NT2/D1 (cell line): ENCODE measurements around the gene EPB41L4A.
"Not testable (repeated sequence)": the region's sequence is repeated elsewhere in the genome, so short reads cannot be mapped to it uniquely, and the experiment has no call there.

Experiments used
- DNase-seq: peaks from one replicate; pipeline ENCODE4 v3.0.0-alpha.2; 2011; ENCODE audit warnings: low read depth, low spot score
- H3K27me3 ChIP-seq: 2 replicates; pipeline ENCODE4 v1.6.0; 2011; ENCODE audit warnings: mild to moderate bottlenecking; ENCODE audit not compliant: insufficient read length, insufficient read depth
- H3K36me3 ChIP-seq: 2 replicates; pipeline ENCODE4 v1.6.1; 2011; ENCODE audit warnings: mild to moderate bottlenecking, low read length, mixed read lengths; ENCODE audit not compliant: insufficient read depth, insufficient read length
- H3K4me1 ChIP-seq: 2 replicates; pipeline ENCODE4 v1.5.1; 2011; ENCODE audit not compliant: insufficient read depth, insufficient read length
- H3K4me3 ChIP-seq: 2 replicates; pipeline ENCODE4 v1.5.1; 2011; ENCODE audit warnings: low read depth; ENCODE audit not compliant: insufficient read length
- H3K9ac ChIP-seq: 2 replicates; pipeline ENCODE4 v1.6.0; 2011; ENCODE audit warnings: low read depth; ENCODE audit not compliant: insufficient read length
- H3K9me3 ChIP-seq: 2 replicates; pipeline ENCODE4 v1.5.1; 2011; ENCODE audit warnings: mild to moderate bottlenecking, low read length; ENCODE audit not compliant: insufficient read depth
- SUZ12 ChIP-seq: IDR thresholded peaks from 2 replicates; pipeline ENCODE4 v1.6.1; 2011; ENCODE audit not compliant: insufficient read length, insufficient read depth; ENCODE audit errors: extremely low read depth
- YY1 ChIP-seq: IDR thresholded peaks from 2 replicates; pipeline ENCODE4 v1.6.1; 2011; ENCODE audit not compliant: insufficient read length, insufficient read depth
- ZNF274 ChIP-seq: IDR thresholded peaks from 2 replicates; pipeline ENCODE4 v1.6.1; 2011; ENCODE audit warnings: mild to moderate bottlenecking, low read depth, low read length

Gene EPB41L4A

DNA sequence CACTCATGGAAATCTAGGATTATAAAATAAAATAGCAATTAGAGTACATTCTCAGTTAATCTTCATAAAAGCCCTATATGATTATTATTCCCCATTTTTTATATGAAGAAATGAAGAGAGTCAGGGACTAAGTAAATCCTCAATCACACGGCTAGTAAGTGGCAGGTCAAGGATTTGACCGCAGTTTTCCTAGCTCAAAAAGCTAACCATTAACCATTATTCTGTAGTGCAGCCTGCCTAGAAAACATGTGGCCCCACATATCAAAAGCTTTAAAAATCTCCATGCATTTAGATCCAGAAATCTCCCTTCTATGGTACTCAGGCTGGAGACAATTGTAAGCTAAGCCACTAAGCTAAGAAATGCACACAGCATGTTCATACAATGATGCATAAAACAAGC is 21.4 kb downstream of the EPB41L4A start:
- H3K9me3 ChIP-seq: no peaks in the 10 kb centered on the region
- H3K27me3 ChIP-seq: no peaks in the 10 kb centered on the region
- no peaks in the 10 kb centered on the region for H3K4me1 ChIP-seq
- DNase-seq: no peak
- H3K4me3 ChIP-seq: no peak overlapping the region
- TF ChIP-seq SUZ12 (no peak), ZNF274 (no peak), YY1 (no peak)
- H3K9ac ChIP-seq: no peak overlapping the region
- no peaks in the 10 kb centered on the region for H3K36me3 ChIP-seq

GRCh38 chr5:112396430-112396829 is 22.6 kb downstream of the EPB41L4A start:
- Histone ChIP-seq H3K27me3 (no peaks in the 10 kb centered on the region), H3K9me3 (no peaks in the 10 kb centered on the region), H3K4me1 (no peaks in the 10 kb centered on the region), H3K36me3 (no peaks in the 10 kb centered on the region), H3K9ac (no peak overlapping the region), H3K4me3 (no peak overlapping the region)
- TF ChIP-seq YY1 (no peak), SUZ12 (no peak), ZNF274 (no peak)
- DNase-seq: no peak

DNA sequence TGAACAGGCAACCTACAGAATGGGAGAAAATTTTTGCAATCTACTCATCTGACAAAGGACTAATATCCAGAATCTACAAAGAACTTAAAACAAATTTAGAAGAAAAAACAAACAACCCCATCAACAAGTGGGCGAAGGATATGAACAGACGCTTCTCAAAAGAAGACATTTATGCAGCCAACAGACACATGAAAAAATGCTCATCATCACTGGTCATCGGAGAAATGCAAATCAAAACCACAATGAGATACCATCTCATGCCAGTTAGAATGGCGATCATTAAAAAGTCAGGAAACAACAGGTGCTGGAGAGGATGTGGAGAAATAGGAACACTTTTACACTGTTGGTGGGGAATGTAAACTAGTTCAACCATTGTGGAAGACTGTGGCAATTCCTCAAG is 23.8 kb downstream of the EPB41L4A start:
- H3K9me3 ChIP-seq, H3K27me3 ChIP-seq, H3K36me3 ChIP-seq, DNase-seq, H3K4me1 ChIP-seq, H3K9ac ChIP-seq, H3K4me3 ChIP-seq: not testable (repeated sequence)

DNA sequence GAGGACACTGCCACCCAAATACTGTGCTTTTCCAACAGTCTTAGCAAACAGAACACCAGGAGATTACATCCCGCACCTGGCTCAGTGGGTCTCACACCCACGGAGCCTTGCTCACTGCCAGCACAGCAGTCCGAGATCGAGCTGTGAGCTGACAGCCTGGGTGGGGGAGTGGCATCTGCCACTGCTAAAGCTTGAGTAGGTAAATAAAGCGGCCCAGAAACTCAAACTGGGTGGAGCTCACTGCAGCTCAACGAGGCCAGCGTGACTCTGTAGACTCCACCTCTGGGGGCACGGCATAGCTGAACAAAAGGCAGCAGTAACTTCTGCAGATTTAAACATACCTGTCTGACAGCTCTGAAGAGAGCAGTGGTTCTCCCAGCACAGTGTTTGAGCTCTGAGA is 28.8 kb downstream of the EPB41L4A start:
- no peaks in the 10 kb centered on the region for H3K4me1 ChIP-seq
- TF ChIP-seq ZNF274: no peak
- TF ChIP-seq SUZ12: no peak
- TF ChIP-seq YY1: no peak
- no peaks in the 10 kb centered on the region for H3K9me3 ChIP-seq
- no peak overlapping the region for H3K4me3 ChIP-seq
- no peaks in the 10 kb centered on the region for H3K27me3 ChIP-seq
- H3K36me3 ChIP-seq: no peaks in the 10 kb centered on the region
- no peak overlapping the region for H3K9ac ChIP-seq
- no peak for DNase-seq

DNA sequence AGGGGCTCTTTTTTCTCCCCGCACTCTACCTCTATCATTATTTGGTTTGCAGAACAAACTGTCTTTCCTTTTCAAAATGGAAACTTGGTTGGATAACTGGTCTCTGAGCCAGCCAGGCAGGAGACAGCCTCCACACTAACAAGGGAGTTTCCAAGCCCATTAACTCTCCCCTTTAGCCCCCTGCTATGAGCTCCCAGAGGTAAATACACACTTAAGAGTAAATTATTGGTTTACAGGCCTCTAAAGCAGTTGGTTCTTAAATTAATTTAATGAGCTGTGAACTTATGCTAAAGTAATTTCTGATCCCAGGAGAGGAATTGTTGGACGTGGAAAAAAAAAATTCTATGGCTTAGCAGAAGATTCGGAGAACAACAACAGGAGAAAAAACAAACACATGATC is 30.3 kb downstream of the EPB41L4A start:
- no peak for TF ChIP-seq YY1
- Histone ChIP-seq H3K9ac (no peak overlapping the region), H3K36me3 (no peaks in the 10 kb centered on the region), H3K4me3 (no peak overlapping the region), H3K4me1 (no peaks in the 10 kb centered on the region), H3K9me3 (no peaks in the 10 kb centered on the region), H3K27me3 (no peaks in the 10 kb centered on the region)
- no peak for DNase-seq

GRCh38 chr5:112388074-112388473 is 31.0 kb downstream of the EPB41L4A start:
- no peaks in the 10 kb centered on the region for H3K4me1 ChIP-seq
- no peak overlapping the region for H3K4me3 ChIP-seq
- H3K36me3 ChIP-seq: no peaks in the 10 kb centered on the region
- H3K9me3 ChIP-seq: no peaks in the 10 kb centered on the region
- no peak overlapping the region for H3K9ac ChIP-seq
- H3K27me3 ChIP-seq: no peaks in the 10 kb centered on the region
- DNase-seq: no peak
- no peak for TF ChIP-seq SUZ12
- no peak for TF ChIP-seq YY1
- TF ChIP-seq ZNF274: no peak

DNA sequence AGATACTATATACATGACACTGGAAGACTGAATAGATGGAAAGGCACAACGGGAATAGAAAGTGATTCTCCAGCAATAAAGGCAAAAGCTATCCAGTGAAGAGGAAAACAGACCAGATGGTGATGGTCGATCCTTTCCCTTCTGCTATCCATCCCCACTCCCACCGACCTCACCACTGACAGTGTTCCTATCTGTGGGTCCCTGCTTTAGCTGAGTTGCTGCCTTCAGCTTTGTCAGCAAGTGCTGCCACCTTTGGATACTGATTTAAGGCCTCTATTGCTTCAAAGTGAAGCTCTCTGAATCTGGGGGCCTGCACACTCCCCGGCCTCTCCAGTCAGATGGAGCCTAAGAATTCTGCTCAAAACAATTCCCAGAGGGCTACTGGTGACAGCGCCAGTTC is 32.3 kb downstream of the EPB41L4A start:
- no peak overlapping the region for H3K9ac ChIP-seq
- no peaks in the 10 kb centered on the region for H3K36me3 ChIP-seq
- H3K9me3 ChIP-seq: no peaks in the 10 kb centered on the region
- H3K4me1 ChIP-seq: no peaks in the 10 kb centered on the region
- H3K27me3 ChIP-seq: no peaks in the 10 kb centered on the region
- no peak overlapping the region for H3K4me3 ChIP-seq
- TF ChIP-seq ZNF274 (no peak), YY1 (no peak), SUZ12 (no peak)
- DNase-seq: no peak

DNA sequence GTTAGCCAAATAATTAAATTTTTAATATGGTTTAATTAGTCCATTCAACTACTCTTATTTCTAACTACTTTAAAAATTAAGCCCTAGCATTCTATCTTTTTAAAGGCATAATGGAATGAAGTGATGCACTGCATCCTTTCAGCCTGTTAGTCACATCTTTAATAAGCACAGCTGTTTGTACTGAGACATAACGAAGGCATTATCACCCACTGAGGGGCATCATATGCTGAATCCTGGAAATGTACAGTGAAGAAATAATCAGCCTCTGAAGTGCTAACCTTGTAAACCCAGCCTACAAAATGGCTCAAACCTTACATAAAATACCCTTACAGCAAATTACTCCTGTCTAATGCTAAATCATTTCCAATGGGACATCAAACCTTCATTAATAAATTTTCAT is 33.1 kb downstream of the EPB41L4A start:
- no peak for DNase-seq
- no peaks in the 10 kb centered on the region for H3K4me1 ChIP-seq

More for the DNA sequence above, 33.1 kb downstream of the EPB41L4A start:
- H3K9ac ChIP-seq: no peak overlapping the region
- H3K9me3 ChIP-seq: no peaks in the 10 kb centered on the region
- no peak overlapping the region for H3K4me3 ChIP-seq
- TF ChIP-seq YY1: no peak
- TF ChIP-seq SUZ12: no peak
- TF ChIP-seq ZNF274: no peak
- no peaks in the 10 kb centered on the region for H3K27me3 ChIP-seq
- H3K36me3 ChIP-seq: no peaks in the 10 kb centered on the region
